NCI-H2081 treated with DMSO at 0.1 percent for 48 hours (cell line): Measurements from ENCODE around the gene PPARG.

Experiments used
- DNase-seq: peaks from one replicate; lab custom pipeline; 2025; lab: John Stamatoyannopoulos, UW

Gene PPARG

DNA sequence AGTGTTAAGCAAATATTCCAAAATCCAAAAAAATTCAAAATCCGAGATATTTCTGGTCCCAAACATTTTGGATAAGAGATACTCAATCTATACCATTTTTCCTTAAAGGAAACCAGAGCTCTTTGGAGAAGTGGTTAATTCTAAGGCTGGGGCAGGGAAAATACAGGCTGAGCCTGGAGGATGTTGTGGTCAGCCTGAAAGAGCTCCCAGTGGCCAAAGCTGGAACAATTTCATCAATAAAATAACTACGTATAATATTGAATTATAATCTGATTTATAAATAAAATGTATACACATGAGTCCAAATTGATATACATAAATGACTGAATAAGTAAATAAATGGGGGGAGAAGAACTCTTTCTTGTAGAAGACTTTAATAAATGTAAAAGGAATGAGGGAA is 24.6 kb downstream of the PPARG start:
- DNase-seq: no peak

DNA sequence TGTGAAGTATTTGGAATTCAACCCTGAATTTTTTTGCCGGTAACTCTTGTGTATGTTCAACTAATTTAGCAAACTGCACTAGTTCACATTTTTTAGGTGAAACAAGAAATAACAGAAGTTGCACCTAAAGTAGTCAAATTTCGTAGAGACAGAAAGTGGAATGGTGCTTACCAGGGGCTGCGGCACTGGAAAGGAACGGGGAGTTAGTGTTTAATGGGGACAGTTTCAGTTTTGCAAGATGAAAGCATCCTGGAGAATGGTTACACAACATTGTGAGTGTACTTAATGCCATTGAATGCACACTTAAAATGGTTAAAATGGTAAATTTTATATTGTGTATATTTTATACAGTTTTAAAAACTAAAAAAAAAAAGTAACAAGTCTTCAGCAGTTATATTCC is 27.4 kb downstream of the PPARG start:
- DNase-seq: no peak

DNA sequence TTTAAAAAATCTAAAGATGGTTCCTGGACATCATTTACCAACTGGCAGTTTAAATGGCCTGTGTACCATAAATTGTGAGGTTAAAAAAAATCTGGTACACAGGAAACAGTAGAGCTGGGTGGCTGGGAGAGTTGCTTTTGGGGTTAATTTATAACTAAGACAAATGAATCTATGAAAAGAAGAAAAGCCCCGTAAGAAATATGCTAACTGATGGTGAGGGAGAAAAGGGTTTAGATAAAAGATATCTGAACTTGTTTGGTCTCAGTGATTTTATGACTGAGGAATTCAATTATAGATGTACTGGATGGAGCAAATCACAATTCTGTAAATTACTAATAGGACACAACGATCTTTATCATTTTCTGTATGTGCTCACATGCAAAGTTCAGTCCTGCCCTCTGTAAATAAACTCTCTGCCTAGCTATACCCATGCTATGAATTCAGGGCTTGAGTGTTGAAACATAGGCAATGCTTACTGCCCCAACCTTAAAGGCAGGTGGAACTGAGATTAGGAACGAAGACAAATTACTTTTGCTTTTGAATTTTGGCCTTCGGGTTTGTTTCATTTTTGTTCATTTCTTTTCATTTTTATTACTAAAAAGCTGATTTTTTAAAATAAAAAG is 28.0 kb downstream of the PPARG start:
- DNase-seq: no peak

DNA sequence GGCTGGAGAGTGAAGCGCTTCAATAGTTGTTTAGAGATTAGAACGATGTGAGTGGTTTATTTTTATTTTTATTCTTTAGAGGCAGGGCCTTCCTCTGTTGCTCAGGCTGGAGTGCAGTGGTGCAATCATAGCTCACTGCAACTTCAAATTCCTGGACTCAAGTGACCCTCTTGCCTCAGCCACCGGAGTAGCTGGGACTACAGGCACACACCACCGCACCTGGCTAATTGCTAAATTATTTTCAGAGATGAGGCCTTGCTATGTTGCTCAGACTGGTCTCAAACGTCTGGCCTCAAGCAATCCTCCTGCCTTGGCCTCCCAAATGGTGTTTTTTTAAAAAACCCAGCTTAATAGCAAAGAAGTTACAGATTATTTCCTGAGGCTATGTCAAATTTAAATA is 29.0 kb downstream of the PPARG start:
- DNase-seq: no peak

DNA sequence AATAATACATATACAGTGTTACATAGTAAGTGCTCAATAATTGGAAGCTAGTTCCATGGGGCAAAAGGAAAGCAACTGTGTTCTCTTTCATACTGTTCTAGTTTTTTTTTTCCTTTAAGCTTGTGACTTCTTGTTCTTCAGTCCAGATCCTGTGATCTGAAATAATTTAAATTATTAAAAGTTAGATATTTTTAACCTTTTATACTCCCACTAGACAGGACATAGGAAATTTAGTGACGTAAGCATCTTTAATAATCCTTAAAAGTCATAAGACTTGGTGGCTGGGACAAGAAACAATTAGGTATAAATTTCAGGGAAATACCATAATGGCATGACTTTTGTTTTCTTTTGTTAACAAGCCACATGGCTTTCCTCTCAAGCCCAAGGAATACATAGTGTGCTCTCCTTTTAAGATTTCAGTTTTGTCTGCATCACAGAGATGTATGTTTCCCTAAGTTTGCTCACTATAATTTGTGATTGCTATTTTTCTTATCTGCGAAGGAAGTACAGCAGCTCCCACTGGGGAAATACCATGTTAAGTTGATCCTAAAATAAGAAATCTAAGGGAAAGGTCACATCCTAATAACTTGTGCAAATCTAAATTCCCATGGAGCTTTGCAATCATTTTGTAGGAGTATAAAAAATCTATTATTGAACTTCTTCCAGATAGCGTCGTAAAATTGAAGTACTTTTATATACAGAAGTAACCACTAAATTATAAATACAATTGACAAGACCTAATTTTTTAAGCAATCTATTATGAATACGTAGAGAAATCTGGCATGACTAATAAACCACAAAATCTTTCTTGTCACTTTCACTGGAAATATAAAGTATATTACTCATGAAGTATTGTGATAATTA is 30.1 kb downstream of the PPARG start:
- DNase-seq: no peak

DNA sequence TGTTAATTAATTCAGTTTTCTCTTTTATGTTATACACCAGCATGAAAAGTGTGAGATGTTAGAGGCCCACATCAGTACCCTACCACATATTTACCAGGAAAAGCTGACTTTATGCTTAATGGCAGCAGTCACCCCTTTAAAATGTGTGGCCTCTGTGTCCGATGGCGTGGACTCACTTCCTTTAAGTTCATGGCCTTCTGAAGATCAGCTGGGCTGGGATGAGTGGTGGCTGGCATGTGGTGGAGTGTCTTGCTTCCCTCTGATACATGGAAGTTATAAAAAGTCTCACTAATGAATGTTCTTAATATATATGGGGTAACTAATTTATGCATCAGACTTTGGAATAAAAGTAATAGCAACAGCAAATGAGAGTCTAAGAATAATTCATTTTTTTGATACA is 32.1 kb downstream of the PPARG start:
- no peak for DNase-seq

DNA sequence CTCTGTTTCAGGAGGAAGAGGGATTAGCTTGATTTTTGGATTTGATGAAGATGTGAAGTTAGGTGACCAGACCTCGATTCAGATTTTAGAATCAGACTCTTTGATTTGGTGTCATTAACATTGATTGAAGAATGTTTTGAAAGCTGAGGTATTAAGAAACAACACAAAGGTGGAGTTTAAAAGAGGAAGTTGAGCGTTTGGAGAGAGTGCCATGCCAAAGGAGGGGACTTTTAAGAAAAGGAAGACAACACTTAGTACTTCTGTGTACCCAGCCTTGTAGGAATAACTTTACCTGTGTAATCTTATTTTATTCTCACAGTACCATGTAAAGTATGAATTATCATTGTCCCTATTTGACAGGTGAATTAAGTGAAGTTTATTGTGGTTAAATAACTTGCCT is 34.4 kb downstream of the PPARG start:
- DNase-seq: no peak

DNA sequence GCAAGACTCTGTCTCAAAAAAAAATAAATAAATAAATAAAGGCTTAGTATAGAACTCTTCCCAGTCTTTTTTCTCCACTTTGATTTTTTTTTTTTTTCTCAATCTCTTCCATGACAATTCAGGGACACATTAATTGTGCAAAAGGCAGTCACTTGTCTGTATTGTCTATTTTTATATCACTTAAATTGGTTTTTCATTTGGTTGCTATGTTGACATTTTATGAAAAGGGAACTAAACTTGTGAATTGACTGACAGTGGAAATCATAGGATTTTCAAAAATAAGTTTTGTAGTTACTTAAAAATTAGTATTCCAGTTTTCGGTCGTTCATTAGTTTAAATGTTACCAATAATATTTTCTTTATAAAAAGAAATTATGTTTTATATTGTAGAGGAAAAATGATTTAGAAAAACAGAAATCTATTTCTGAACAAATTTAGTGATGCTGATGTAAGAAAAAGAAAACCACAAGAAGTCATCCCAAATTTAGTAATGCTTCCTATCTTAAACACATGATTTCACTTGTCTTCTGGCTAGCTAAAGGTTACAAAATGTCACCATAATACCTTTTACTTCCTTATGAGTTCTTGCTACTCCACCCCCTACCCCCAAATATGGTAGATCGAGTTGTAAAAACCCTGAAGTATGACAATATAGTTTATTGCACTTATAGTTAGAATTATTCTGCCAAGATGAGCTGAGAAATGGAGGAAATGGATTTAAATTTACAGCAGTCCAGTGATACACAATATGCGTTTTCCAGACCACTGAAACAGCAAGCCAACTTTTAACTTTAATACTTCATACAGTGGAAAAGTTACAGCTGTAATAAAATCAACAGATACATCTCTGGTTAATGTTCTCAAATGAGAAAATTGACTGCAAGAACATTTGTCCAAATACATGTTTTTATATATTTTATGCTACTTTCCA is 37.0 kb downstream of the PPARG start:
- no peak for DNase-seq

DNA sequence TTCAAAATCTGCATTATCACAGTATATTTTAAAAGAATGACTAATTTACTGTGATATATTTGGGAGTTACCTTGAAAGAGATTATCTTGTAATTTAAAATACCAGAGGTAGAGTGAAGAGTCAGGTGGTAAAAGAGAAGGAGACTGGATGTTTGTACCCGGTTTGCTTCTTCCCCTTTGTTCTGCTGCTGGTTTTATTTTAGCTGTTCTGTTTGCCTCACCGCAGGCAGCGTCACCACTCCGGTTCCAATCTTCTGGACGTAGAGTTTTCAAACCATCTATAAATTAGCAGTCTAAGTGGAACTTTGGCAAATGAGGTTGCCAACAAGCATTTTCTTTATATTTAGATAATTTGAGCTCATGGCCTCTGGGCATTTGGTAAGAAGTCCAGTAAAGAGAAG is 38.2 kb downstream of the PPARG start:
- DNase-seq: no peak

DNA sequence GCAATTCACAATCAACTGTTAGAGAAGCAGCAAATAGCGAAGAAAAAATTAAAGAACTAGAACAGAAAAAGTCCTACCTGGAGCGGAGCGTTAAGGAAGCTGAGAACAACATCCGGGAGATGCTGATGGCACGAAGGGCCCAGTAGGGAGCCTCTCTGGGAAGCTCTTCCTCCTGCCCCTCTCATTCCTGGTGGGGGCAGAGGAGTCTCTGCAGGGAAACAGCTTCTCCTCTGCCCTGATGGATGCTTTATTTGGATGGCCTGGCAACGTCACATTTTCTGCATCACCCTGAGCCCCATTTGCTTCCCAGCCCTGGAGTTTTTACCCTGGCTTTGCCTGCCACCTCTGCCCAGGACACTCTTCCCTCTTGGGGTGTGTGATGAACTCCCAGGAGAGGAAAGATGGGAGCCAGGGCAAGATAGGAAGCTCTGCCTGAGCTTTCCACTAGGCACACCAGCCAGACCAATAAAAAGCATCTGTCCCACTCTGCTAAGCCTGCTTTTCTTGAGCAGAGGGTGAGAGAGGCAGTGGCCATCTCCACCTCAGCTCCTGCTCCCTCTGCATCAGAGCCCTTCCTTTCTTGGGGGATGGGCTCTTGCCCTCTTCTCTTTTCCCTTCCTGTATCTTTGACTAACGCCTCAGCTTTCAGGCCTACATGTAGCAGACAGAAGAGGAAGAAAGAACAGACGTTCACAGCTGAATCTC is 39.4 kb downstream of the PPARG start:
- DNase-seq: no peak

DNA sequence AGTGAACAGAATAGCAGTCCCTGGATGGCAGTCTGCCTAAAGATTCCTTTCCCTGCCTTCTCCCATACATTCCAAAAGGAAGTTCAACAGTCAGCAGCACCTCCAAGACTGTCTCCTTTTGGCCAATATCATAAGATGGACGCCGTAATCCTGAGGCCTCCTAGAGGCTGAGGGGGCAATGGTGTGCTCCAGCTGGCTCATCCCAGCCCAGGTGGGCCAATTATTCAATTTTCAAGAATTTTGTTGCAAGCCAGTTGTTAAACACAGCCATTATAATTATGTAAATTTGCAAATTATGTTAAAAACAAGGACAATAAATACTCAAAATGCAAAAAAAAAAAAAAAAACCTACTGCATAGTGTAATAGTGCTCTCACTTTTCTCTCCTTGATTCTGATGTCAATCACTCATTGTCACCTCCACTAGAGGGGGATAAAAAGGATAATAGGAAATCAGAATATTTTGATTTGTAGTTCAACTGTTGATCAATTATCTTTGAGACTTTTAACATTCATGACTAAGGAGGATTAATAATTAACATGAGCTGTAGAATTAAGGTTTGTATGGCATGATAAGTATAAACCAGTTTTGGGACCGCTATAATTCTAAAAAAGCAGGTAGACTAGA is 40.1 kb downstream of the PPARG start:
- no peak for DNase-seq

DNA sequence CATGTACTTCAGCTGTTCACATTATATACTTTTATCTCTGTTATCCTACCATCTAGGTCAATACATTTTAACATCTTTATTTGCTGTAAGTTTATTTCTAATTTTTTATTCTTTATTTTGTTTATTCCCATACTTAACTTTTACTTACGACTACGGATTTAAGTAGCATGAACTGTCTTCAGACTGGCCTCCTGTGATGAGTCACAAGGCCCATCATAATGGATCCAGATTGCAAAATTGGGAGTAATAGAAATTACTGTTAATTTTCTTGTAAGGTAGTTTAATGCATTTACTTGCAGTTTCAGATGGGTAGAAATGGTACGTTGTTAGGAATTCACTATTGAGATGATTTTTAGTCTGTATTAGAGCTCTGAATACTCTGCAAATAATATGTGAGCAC is 45.9 kb downstream of the PPARG start:
- DNase-seq: no peak

DNA sequence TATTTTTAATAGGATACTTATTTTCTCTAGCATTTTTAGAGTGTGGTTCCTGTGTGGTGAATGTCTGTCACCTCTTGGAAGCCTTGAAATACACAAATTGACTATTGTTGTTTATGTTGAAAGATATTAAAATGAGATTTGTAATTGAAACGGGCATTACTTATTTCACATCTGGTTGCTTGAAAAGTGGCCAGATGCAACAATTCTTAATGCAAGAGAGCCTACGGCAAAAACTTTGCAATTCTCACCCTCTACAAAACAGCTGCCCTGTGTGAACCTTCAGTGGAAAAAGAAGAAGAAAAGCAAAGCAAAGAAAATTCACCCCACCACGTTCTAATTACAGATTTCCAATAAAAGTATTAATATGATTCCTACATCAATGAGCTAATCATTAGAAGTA is 46.6 kb downstream of the PPARG start:
- no peak for DNase-seq

DNA sequence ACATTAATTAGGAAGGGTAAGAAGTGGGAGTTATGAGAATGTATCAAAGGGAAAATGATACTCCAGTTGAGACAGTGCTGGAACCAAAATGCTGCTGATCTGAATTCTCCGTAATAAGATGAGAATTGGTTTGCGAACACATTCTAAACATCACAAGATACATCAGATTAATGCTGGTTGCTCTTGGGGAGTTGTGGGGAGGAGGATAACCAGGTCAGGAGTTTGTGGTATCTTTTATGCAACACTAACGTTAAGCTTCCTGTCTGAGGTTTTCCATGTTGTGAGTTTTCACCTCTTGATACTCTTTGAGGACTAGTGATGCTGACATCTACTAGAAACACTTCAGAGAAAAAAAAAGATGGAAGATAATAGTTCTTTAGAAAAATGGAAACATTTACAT is 47.2 kb downstream of the PPARG start:
- DNase-seq: no peak

DNA sequence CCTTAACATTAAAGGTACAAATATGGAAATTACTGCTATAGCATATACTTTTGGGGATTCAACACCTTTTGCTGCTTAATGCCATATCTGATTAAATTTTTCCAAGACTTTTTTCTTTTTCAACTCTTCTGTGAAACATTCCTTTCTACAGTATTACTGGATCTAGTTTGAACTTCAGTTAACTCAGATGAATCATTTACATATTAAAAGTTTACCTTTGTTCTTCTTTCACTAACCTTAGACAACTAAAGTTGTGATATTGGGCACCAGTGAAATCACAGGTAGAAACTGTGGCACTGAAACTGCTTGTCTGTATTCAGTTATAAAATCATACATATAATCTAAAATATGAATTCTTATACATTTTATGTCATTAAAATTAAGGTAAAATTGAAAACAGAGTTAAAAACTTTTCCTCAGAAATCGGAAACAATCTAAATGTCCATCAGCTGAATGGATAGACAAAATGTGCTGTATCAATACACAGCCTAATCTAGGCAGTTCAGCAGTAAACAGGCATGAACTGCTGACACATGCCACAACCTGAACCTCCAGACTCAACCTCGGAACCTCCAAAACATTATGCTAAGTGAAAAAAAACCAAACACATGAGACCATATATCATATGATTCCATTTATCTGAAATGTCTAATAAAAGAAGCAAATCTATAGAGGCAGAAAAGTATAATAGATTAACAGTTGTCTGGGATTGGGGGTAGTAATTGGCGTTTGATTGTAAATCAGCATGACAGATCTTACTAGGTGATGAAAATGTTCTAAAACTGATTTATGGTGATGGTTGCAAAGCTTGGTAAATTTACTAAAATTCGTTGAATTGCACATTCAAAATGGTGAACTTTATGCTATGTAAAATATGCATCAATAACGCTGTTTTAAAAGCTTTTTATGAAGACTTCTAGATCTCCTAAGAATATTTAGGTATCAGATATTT is 50.0 kb downstream of the PPARG start:
- no peak for DNase-seq

DNA sequence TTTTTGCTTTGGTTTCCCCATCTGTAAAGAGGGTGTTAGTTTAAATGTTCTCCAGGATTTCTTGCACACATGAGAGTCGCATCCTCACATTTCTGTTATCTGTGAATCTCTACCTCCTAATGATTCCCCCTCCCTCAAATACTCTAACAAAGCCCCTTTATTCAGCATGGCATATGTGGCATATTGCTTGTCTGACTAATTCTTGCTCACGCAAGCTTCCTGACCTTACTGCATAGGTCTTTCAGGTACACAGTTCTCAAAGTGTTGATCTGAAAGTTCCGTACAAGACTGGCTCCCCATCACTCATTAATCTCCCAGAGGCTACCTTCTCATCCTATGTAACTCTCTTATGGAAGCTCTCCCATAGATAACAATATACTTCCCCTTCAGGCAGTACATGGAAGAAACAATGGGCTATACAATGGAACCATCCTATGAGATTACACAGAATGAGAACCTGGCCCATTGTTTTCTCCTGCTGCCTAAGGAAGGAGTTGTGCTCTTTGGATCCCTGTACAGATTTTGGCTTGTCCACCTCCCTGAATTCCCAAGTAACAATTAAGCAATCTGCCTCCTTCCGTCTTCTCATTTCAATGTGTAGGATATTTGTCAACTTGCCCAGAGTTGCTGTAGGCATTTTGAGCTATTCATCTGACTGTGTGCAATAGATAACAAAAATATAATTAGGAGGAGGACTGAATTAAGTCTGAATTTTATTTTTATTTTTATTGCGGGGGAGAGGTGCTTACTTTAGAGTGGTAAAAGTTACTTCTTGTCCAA is 51.0 kb downstream of the PPARG start:
- DNase-seq: no peak

DNA sequence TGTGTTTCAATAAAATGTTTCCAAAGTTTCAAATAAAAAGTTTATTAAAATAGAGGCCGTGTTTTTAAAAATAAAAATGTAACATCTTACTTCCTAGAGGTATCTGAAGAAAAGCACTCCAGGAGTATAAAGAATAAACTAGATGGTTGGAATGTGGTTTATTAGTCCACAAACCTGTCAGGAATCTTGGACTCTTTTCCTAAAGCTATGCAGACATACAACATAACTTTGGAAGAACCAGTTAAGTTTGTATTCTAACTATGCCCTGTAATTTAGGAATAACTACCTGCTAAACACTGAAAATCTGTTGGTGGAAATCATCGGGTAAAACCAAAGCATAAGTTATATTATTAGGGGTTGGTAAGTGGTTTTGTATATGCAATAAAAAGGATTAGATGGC is 51.6 kb downstream of the PPARG start:
- DNase-seq: no peak

DNA sequence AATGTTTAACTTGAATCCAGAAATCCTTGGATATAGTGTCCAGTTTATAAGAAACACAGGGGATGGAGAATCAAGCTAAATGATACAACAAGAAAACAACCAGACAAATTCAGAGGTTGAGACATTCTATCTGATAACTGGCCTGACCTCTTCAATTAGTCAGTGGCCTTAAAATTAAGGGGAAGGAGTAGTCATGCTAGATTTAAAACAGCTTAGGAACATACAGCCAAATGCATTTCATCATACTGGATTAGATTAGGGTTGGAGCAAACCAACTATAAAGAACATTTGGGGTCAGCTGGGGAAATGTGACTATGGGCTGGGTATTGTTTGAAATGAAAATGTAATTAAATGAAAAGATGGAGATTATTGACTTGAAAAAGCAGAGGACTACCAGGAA is 53.3 kb downstream of the PPARG start:
- DNase-seq: no peak

DNA sequence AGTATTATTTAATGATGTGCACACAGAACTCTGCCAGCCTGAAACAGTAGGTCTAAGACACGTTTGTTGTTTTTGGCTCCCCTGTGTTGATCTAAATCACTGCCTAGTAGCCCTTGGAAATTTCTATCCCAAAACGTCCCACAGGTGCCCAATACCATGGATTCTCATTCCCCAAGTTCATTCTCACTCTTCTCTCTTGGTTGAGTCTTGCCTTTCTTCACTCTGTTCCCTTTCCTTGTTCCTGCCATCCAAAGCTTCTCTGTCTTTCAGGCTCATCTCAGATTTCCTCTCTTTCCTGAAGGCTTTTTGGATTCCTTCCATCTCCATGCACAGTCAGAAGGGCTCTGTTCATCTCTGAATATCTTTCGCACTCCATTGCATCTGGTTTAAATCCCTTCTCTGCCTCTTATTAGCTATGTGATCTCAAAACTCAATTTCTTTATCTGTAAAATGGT is 54.2 kb downstream of the PPARG start:
- no peak for DNase-seq

DNA sequence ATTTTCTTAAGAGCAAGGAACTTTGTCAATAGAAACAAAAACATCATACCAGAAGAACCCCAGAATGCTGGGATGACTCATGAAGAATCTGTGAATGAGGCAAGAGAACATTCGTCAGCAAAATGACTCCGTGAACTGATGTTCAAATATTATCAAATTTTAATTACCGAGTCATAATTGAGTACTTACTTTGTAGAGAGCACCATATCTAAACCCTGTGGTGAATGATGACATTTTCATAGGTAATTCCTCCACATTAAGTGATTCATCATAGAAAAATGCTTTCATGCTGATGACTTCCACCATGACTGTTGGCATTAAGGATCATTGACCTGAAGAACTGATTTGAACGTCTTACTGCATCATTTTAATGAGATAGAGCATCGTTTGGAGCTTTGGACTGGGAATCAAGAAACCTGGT is 56.3 kb downstream of the PPARG start:
- no peak for DNase-seq
